GM20000 (cell line): Measurements from ENCODE around the gene DNHD1.

Experiments used
- DNase-seq: peaks from one replicate; pipeline ENCODE4 v3.0.0; 2012; ENCODE audit warnings: low spot score
- CTCF ChIP-seq: IDR thresholded peaks from 2 replicates; pipeline ENCODE4 v1.5.1; 2012; ENCODE audit warnings: mild to moderate bottlenecking, control low read depth; ENCODE audit errors: extremely low read depth, missing control alignments

The DNHD1 gene

GRCh38 chr11:6563121-6563619 lies 66.1 kb downstream of the DNHD1 start:
- no peak for DNase-seq
- no peak for TF ChIP-seq CTCF

GRCh38 chr11:6563667-6564066 lies 66.6 kb downstream of the DNHD1 start:
- TF ChIP-seq CTCF: no peak
- no peak for DNase-seq

- no peak for DNase-seq
- TF ChIP-seq CTCF: no peak
Observed at GRCh38 chr11:6565325-6565724, 68.2 kb downstream of the DNHD1 start.

- no peak for TF ChIP-seq CTCF
- DNase-seq: no peak
Observed at GRCh38 chr11:6565988-6566703, 69.1 kb downstream of the DNHD1 start.

- TF ChIP-seq CTCF: no peak
Observed at GRCh38 chr11:6566704-6567370, 69.8 kb downstream of the DNHD1 start.

GRCh38 chr11:6567371-6567745 lies 70.3 kb downstream of the DNHD1 start:
- no peak for TF ChIP-seq CTCF
- DNase-seq: no peak

More at GRCh38 chr11:6566704-6567370, 69.8 kb downstream of the DNHD1 start:
- DNase-seq: no peak

- no peak for DNase-seq
- TF ChIP-seq CTCF: no peak
Observed at GRCh38 chr11:6568191-6568918, 71.3 kb downstream of the DNHD1 start.
